Measurements from ENCODE around the gene ARID4B.
A peak's percentile ranks its signal among the peaks of the same experiment; 100 is the strongest.
"Not testable (repeated sequence)": the region's sequence is repeated elsewhere in the genome, so short reads cannot be mapped to it uniquely, and the experiment has no call there.

ARID4B gene

DNA sequence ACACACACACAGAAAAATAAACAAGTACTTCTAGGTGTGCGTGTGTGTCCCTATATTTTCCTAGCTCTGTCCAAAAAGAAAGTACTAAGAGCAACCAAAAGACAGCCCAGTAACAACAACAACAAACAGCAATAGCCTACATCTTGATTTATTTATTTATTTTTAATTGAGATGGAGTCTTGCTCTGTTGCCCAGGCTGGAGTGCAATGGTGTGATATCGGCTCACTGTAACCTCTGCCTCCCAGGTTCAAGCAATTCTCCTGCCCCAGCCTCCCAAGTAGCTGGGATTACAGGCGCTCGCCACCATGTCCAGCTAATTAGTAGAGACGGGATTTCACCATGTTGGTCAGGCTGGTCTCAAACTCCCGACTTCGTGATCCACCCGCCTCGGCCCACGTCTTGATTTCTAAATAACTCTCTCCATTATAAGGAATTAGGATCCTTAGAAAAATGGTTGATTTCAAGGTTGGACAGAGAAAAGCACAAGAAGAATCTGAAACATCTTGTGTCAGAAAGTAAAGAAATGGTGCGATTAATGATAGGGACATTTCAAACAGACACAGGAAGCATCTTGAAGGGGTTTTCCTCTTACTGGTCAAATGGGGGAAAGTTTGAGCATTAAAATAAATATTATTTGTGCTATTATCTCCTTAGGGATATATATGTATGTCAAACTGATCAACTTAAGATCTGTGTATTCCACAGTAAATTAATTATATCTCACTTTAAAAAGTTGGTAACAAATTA, 59.4 kb downstream of the ARID4B start:
- no peak for DNase-seq

DNA sequence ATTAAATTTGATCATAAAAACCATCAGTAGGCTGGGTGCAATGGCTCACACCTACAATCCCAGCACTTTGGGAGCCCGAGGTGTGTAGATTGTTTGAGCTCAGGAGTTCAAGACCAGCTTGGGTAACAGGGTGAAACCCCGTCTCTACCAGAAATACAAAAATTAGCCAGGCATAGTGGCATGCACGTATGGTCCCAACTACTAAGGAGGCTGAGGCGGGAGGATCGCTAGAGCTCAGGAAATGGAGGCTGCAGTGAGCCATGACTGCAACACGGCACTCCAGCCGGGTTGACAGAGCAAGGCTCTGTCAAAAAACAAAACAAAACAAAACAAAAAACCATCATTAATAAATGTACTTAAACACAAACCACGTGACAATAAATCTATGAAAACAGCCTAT, 61.0 kb downstream of the ARID4B start:
- no peak for DNase-seq

DNA sequence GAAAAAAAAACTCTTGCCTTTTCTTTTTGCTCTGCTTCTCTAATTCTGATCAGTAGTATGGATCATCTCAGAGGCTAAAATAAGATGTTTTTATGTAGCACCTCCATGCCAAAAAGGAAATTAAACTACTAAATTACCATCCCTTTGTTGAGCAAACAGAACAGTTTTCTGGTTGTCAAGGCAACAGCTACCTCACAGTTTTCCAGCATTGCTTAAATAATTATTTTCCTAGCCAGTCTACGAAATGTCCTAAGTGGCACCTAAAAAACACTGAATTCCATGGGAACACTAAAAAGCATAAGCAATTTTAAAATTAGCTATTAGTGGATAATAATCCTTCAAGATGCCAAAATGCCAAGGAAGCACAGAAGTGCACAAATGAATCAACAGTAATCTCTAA, 61.7 kb downstream of the ARID4B start:
- peak; percentile 23 to 60 for DNase-seq

DNA sequence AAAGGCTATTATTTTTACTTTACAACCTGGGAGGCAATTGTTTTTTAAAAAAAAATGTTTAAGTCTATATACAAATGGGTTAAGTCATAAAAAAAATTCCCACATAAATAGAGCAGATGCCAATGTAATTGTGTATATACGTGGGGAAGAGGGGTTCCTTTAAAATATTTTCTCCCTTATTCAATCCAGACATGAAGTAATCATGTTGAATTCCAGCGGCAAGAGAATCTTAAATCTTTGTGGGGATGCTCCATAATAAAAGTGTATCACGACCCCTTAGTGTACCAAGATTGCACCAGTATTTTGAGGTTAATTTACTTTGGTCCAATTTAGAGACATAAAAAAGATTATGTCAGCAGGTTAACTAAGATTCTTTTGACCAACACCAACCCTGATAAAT, 62.1 kb downstream of the ARID4B start:
- no peak for DNase-seq

DNA sequence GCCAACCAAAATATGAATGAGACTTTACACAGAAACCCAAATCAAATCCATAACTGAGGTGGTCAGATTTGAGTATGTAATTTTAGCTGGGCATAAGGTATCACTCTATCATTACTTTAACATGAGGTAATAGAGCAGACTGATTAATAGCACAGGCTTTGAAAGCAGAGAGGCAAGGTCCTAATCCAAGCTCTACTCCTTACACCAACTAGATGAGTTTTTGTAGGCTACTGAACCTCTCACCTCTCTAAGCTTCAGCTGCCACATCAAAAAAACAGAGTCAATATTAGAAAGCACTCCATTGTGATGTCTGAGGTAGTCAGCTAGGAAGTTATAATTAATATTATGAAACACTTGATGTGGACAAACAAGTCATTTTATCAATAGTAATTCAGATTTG, 63.7 kb downstream of the ARID4B start:
- DNase-seq, result no peak

DNA sequence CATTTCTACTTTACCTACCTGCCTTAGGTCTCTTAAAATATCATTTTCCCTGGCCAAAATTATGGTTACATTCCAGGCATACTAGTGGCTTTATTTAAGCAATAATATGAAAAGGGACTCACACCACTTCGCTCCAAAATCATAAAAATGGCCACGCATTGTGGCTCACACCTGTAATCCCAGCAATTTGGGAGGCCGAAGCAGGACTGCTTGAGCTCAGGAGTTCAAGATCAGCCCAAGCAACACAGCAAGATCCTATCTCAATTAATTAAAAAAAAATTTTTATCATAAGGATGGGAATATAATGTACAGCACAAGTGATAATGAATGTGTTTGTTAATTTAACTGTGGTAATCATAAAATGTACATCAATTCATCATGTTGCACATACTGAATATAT, 65.4 kb downstream of the ARID4B start:
- DNase-seq, result no peak

DNA sequence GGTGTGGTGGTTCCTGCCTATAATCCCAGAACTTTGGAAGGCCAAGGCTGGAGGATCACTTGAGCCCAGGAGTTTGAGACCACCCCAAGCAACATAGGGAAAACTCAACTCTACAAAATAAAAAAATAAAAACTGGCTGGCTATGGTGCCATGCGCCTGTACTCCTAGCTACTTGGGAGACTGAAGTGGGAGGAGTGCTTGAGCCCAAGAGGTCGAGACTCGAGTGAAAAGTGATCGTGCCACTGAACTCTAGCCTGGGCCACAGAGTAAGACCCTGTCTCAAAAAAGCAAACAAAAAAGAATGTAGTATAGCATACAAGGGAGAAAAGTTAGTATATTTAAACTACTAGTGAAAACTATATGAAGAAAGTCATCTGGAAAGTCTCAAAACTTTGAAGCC, 66.7 kb downstream of the ARID4B start:
- no peak for DNase-seq

DNA sequence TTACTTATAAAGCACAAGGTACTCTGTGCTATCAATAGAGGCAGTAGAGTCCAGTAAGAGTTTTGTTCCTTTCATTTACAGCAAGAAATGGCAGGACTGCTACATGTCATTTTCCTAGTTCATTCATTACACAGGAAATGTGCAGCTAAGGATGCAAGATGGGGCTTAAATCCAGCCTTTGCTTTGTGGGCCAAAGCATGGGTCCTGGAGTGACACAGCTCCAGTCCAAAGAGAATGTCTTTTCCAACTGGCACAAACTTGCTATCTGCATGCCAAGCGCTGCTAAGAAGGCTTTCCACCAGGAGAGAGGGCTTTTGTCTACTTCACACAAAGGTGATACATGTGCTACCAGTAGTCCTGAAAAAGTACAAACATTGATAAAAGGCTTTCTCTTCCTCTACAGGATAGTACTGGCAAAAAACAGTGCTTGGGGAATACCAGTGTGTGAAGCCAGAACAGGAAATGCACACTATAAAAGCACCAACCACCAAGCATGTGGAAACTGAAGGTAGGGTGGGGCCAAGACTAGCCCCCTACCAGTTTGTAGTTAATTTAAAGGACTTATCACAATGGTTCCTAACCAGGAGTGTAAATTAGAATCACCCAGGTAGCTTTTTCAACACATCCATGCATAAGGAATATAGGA, 68.7 kb downstream of the ARID4B start:
- no peak for DNase-seq

DNA sequence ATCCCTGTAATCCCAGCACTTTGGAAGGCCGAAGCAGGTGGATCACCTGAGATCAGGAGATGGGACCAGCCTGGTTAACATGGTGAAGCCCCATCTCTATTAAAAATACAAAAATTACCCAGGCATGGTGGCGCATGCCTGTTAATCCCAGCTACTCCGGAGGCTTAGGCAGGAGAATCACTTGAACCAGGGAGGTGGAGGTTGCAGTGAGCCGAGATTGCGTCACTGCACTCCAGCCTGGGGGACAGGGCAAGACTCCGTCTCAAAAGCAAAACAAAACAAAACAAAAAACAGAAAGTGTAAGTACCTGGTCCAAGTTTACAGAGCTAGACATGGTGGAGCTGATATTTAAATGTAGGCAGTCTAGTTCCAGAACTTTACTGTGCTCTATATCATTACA, 69.9 kb downstream of the ARID4B start:
- DNase-seq, result not testable (repeated sequence)

DNA sequence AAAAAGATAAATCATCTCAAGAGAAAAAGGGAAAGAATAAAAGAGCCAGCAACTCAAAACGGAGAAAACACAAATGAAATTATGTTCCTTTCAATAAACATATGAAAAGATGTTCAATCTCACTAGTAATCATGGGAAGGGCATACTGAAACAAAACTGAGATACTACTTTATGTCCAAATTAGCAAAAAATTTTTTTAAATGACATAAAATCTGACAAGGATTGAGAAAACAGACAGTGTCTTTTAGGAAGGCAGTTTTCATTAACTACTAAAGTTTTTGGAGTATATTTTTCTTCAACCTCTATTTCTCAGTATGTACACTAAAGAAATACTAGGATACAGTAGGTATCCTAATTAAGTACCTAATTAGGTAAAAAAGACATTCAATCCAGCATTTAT, 73.3 kb downstream of the ARID4B start:
- DNase-seq, result no peak

DNA sequence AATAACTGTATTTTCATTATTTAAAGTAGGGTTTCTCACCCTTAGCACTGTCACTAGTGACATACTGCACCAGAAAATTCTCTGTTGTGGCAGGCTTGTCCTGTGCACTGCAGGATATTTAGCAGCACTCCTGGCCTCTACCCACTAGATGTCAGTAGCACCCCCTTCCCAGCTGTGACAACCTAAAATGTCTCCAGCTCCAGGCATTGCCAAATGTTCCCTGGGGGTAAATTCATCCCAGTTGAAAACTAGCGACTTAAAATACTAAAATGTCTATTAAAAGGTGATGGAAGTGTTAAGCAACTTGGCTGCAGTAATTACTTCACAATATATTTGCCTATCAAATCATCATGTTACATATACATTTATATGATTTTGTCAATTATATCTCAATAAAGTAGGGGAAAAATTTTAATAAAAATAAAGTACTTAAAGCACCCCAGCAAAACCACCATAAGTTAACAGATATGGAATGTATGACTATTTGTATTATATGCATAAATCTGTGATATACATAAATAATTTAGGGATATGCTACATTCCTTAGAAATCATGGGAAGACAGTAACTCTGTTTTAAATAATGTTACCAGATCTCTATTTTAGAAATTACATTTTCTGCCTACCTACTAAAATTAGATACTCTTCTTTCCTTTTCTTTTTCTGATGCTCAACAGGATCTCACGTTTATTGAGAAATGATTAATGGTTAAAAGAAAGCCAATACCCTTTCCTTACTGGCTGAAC, 74.6 kb downstream of the ARID4B start:
- DNase-seq, result peak; percentile 86 to 87

DNA sequence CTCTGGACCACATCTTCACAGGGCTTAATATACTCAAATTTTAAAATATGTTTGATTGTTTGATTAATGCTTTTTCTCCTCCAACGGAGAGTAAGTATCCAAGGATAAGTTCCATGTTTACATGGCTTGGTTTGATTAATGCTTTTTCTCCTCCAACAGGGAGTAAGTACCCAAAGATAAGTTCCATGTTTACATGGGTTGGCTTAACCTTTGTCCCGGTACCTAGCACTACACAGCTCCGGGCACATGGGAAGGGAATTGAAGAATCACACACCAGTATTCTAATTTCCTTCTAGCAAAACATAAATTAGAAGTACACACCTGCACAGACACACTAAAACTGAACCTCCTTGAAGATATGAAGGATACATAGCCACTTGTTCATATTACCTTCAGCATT, 77.5 kb downstream of the ARID4B start:
- no peak for DNase-seq

DNA sequence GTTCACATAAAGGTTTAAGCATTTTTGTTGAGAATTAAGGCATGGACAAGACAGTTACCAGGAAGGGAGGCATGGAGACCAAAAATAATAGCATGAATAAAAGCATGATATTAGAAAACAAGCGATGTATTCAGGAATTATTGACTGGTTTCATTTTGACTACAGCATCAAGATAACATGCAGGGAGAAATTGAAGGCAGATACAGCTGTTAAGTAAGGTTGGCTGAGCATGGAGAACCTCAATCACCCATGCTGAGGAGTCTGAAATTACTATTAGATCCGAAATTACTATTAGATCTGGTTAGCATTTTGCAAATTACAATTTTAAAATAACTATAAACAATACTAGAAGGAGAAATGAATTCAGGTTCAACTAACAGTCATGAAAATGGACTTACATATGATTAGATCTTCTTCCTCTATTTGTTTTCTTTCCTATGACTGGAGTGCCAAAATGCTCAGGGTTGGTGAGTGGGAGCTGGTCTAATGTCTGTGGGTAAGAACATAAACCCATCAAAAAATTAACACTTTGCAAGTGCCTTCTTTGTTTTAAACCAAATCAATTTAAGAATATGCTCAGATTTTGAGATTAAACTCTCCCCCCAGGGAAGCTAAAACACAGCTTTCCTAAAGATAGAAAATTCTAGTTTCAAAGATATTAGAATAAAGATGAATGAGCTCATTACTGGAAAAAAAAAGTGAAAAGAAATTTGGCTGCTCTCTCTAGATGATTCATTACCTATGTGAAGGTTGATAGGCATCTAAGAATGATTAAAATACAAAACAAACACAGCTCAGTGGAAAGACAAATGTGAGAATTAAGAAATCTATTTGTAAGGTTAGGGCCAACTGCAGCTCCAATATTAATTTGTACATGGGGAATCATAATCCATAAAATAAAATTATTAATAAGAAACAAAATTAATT, 81.7 kb downstream of the ARID4B start:
- DNase-seq, result no peak

DNA sequence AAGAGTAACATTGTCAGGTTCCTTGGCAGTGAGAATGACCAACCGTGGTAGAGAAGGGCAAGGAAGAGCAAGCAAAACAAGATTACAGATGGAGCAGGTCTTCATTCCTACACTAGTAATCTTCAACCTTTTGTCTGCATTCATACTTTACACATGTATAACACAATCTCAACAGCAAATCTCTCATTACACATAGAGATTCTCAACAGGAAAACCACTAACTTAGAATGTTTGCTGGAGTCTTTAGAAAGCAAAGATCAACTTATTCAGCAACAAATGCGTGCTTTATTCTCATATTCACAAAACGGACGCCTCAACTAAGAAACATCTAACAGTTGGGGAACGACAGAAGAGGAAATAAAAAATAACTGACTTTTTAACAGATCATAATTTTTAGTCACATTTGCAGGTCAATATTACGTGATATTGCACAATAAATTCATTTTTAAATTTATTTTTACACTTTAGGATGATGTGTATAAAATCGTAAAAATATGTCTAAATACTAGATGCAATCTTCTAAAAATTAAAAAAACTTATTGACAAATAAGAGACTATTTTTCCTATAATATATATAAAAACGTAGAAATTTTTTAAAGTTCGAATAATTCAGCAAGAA, 82.9 kb downstream of the ARID4B start:
- no peak for DNase-seq

DNA sequence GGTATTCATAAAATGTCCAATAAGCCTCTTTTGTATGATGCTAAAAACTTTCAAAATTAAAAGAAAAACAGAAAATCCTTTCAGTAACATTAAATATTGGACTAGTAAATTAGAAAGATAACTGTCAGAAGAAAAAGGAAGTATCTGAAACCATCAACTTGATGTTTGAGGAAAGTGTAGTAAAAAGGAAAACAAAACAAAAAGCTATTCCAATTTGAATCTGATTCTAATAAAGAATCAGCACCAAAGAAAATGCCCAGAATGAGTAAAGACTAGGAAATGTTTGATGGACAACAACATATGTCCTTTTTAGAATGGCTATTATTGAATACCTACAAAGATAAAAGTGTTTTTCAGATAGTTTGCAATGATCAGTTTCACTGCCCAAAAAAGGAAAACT, 87.0 kb downstream of the ARID4B start:
- no peak for DNase-seq

DNA sequence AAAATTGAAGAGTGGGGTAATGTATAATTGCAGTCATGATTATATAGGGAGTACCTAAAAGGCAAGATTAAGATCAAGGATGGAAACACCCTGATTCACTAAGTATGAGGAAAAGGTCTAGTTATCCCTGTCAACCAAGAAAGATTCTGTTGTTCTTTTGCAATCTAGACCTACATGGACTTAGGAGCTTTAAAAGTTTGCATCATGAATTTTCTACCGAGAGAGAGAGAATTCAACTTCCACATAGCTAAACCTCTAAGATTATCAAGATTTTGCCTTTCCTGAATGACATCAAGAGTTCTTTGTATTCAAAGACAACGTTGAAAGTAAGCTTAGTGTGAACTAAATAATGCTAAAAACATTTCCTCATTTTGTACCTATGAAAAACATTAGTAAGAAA, 88.1 kb downstream of the ARID4B start:
- no peak for DNase-seq

DNA sequence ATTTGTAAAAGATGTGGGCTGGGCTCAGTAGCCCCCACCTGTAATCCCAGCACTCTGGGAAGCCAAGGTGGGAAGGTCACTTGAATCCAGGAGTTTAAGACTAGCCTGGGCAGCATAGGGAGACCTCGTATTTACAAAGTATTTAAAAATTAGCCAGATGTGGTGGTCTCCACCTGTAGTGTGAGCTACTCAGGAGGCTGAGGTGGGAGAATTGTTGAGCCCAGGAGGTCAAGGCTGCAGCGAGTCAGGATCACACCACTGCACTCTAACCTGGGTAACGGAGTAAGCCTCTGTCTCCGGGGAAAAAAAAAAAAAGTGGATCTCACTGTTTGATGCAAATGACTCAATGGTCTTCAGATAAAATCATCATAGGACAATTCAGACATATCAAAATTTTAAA, 89.4 kb downstream of the ARID4B start:
- DNase-seq, result no peak

DNA sequence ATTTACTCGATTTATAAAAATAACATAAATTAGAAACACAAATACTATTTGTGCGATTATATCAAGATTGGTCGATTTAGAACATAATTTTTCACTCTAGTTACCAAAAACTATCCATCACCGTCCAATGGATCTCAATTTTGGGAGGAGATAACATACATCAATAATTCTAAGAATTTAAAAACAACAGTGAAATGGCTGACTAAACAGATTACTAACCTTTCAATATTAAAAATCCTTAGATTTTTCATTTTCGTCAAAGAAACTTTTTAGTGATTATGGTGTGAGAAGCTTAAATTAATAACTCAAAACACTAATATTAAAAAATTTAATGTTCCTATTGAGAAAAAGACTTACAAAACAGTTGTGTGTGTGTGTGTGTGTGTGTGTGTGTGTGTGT, 91.9 kb downstream of the ARID4B start:
- no peak for DNase-seq

DNA sequence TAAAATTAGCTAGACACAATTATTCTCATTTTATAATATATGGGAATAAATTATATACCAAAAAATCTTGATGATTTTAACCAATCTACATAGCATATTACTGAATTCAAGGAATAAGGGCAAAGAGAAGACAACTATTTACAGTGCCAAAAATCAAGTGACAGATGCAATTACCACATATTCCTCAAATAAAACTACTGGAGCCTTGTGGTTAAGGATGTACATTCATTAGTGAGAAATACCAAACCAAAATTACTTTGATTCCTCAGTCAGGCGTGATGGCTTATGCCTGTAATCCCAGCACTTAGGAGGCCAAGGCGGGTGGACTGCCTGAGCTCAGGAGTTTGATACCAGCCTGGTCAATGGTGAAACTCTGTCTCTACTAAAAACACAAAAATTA, 98.1 kb downstream of the ARID4B start:
- no peak for DNase-seq

DNA sequence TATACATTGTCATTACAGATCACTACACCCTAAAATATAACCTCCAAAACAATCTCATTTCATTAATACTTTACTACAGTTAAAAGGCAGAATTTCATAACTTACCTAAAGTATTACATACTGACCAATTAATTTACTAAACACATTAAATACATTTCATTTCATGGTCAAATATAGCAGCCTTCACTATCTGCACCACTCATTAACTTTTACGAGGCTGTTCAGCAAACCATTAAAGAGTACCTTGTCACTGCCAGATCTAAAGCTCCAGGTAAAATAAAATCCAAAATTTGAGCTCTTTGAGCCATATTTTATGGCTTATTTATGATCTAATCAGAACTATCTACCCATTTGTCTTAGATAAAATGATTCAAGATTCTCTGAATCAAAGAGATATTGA, 100.6 kb downstream of the ARID4B start:
- no peak for DNase-seq

DNA sequence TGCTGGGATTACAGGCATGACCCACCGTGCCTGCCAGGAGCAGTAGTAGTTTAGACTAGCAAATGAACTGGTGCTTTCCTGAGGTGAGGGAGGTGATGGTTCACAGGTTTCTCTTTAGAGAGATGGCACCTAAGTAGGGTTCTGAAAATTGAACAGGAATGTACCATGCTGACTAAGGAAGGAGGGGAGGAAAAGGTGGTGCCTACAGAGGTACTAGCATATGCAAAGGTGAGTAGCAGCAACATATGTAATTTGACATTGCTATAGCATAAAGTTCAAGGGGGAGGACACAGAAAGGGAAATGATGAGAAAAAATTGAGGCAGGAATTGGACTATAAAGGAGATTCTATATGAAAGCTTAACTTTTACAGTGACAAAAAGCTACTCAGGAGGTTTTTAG, 101.0 kb downstream of the ARID4B start:
- no peak for DNase-seq

DNA sequence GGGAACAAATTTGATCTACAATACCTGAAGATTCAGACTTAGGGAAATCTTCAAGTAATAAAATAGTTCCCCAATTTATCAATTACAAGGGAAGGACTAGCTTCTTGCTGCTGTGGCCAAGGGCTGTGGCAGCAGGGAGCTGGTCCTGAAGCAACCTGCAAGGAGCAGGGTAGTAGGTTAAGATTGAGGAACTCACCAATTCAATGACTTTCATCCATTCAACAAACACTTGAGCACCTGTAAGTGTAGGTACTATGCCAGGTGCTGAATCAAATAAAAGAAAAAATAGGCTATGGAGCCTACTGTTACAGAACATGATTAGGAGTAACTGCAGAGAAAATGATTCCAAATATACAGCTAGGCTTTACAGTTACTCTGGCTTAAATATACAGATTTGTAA, 102.7 kb downstream of the ARID4B start:
- no peak for DNase-seq

All from NCI-H2081 (cell line).